GM13977 (cell line): ENCODE data around the gene TEN1.

Experiments used
- DNase-seq: peaks from one replicate; pipeline ENCODE4 v3.0.0; 2012; ENCODE audit warnings: low spot score
- in situ Hi-C: fragments of 300-500 bp; cut with MboI; formaldehyde crosslinking; loops from one replicate; pipeline ENCODE4 v1.12.0; 2022; ENCODE audit warnings: low sequenced_read_pairs, low pct_unique_long_range_greater_than_20kb, mixed read lengths, inconsistent platforms; ENCODE audit not compliant: unreplicated experiment
- TF ChIP-seq, protein P1 (sequence below): IDR thresholded peaks from 2 replicates; pipeline ENCODE4 v1.5.1; 2012; ENCODE audit warnings: mild to moderate bottlenecking, control low read depth; ENCODE audit not compliant: insufficient read depth; ENCODE audit errors: extremely low read depth, missing control alignments

TEN1 gene

DNA sequence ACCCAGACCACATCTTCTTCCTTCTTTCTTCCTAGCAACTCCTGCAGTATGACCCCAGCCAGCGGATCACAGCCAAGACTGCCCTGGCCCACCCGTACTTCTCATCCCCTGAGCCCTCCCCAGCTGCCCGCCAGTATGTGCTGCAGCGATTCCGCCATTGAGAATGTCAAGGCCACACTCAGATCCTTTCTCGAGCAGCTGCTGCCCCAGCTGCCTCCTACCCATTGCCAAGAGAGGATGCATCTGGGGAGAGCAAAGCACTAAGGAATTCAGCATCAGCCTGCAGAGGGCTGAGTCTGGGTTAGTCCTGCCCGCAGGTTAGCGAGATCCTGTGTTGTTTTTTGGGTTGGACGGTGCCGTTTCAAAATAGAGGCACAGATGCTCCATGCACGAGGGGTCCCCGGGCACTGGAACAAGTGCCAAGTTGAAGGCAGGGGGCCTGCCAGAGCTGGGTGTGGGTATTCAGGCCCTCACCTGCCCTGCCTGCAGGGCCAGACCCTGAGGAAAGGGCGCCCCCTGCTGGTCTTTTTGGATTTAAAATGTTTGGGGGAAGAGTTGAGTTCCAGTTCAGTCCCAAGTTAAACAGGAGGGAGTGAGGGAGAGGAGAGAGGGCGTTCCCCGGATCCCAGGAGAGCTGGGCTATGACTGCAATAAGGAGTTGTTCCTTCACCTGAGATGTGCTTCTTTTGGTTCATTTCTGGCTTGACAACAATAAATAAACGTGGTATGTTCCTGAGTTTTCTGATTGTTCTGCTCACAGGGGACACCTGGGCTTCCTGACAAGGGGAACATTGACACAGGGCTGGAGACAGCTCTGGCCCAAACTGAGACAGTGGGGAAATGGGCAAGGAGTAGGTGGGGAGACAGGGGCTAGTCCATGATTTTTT is 26.5 kb downstream of the TEN1 start:
- TF ChIP-seq, protein P1, sequence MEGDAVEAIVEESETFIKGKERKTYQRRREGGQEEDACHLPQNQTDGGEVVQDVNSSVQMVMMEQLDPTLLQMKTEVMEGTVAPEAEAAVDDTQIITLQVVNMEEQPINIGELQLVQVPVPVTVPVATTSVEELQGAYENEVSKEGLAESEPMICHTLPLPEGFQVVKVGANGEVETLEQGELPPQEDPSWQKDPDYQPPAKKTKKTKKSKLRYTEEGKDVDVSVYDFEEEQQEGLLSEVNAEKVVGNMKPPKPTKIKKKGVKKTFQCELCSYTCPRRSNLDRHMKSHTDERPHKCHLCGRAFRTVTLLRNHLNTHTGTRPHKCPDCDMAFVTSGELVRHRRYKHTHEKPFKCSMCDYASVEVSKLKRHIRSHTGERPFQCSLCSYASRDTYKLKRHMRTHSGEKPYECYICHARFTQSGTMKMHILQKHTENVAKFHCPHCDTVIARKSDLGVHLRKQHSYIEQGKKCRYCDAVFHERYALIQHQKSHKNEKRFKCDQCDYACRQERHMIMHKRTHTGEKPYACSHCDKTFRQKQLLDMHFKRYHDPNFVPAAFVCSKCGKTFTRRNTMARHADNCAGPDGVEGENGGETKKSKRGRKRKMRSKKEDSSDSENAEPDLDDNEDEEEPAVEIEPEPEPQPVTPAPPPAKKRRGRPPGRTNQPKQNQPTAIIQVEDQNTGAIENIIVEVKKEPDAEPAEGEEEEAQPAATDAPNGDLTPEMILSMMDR: peak; percentile 77
- DNase-seq: peak; percentile 90

DNA sequence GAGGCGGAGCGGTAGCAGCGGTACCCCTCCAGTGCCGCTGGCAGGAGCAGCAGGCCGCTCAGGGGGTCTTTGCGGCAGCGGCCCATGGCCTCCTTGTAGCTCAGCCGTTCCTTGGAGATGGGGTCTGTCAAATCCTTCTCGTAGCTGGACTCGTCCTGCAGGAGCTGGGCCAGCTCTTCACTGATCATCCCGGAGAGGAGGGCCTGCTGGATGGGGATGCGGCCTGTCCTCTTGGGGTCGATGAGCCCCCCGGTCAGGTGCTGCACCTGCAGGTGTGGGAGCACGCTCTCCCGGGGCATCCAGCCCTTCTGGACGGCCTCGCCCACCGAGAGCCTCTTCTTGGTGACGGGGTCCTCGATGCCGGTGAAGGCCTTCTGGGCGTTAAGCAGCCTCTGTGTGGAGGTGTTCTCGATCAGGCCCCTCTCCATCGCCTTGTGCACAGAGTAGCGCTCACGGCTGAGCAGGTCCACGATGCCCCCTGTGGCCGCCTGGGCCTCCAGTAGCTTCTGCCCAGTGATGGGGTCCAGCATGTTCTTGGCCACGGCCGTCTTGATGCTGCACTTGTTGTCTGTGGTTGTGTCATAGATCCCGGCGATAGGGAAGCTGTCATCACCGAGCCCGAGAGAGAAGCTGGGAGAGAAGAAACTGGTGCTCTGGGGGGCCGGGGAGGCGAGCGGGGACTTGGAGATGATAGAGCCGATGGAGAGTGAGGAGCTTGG is 28.2 kb downstream of the TEN1 start:
- TF ChIP-seq, protein P1: no peak
- in situ Hi-C loops: loop anchor here (10.0 kb wide), 1 partner anchor 102 kb away; the partner anchor contains the start of gene MRPL38
- no peak for DNase-seq

More for the DNA sequence above, 26.5 kb downstream of the TEN1 start:
- in situ Hi-C loops: loop anchor here (10.0 kb wide), 1 partner anchor 101 kb away; the partner anchor contains the start of gene MRPL38

DNA sequence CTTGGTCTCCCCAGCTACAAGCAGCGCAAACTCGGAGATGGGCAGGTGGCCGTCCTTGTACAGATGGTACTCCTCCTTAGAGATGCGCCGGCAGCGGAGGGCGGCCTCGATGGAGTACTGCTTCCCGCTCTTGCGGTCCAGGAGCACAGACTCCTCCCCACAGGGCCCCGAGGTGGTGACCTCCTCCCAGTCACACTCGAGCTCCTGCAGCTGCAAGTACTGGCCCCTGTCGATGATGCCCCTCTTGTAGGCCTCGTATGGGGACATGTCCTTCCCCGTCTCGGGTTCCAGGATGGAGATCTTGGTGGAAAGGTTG is 28.8 kb downstream of the TEN1 start:
- TF ChIP-seq, protein P1: no peak
- no peak for DNase-seq

DNA sequence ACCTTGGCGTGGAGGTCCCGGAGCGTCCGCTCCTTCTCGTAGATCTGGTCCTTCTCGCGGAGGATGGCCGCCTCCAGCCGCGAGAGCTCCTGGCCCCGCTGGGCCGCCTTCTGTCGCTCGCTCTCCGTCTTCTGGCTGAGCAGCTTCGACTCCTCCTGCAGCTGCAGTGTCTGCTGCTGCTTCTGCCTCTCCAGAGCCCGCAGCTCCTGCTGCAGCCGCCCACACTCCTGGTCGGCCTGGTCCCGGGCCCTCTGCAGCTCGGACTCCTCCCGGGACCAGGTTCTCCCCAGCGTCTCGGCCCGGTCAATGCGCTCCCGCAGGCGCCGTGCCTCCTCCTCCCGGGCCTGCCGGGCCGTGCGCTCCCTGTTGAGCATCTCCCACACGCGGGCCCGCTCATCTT is 29.2 kb downstream of the TEN1 start:
- TF ChIP-seq, protein P1: no peak
- in situ Hi-C loops: loop anchor here (10.0 kb wide), 1 partner anchor 103 kb away; the partner anchor contains the start of gene MRPL38
- no peak for DNase-seq

More for the DNA sequence above, 28.8 kb downstream of the TEN1 start:
- in situ Hi-C loops: loop anchor here (10.0 kb wide), 1 partner anchor 103 kb away; the partner anchor contains the start of gene MRPL38

DNA sequence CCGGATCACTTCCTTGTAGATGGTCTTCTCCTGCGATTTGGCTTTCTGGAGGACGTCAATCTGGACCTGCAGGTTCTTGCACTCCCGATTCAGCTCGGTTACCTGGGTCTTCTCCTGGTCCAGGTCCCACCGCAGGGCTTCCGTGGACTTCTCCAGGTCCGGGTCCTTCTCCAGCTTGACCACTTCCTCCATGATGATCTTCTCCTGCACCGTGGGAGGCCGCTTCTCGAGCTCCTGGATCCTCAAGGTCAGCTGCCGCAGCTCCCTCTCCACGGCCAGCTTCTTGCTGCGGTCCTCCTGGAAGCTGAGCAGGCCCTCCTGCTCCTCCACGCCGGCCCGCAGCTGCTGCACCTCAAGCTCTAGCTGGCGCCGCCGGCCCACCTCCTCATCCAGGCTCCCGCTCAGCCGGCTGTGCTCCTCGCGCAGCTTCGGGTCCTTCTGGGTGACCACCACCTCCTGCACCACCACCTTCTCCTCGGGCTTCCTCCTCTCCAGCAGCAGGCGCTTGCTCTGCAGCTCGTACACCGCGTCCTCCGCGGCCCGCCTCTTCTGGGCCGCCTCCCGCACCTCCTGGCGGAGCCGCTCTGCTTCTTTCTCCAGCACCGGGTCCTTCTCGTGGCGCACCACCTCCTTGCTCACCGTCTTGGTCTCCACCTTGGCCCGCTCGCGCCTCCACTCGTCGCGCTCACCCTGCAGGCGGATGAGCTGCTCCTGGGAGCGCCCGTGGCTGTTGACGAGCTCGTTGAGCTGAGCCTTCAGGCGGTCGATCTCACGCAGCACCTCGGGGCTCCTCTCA is 29.8 kb downstream of the TEN1 start:
- in situ Hi-C loops: loop anchor here (10.0 kb wide), 1 partner anchor 104 kb away; the partner anchor contains the start of gene MRPL38
- TF ChIP-seq, protein P1: no peak
- DNase-seq: no peak

DNA sequence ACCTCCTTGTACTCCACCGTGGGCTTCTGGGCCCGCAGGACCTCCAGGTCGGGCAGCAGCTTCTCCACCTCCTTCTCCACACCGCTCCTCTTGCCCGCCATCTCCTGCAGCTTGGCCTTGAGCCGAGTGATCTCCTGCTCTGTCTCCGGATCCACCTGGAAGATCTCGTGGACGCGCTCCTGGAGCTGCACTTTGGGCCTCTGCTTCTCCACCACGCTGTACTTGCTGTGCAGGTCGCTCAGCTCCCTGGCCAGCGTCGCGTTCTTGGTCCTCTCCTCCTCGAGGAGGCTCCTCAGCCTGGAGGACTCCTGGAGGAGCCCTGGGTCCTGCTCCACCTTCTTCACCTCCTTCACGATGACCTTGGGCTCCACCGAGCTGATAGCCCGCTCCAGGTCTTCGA is 30.4 kb downstream of the TEN1 start:
- in situ Hi-C loops: loop anchor here (10.0 kb wide), 1 partner anchor 105 kb away; the partner anchor contains the start of gene MRPL38
- DNase-seq: no peak

More for the DNA sequence above, 30.4 kb downstream of the TEN1 start:
- TF ChIP-seq, protein P1: no peak
